ENCODE measurements around the gene SFXN3.

Gene SFXN3

GRCh38 chr10:101005361-101005760 is 25.7 kb upstream of the SFXN3 start:
- Histone ChIP-seq H4K20me1 (ENCODE audit: insufficient read depth, low read length) (no peaks in the 10 kb centered on the region), H3F3A (ENCODE audit: insufficient read depth, low read length) (no peaks in the 10 kb centered on the region), H3K79me2 (ENCODE audit: low read length) (no peaks in the 10 kb centered on the region), H3K36me3 (replicated peaks; ENCODE audit: insufficient read depth, low read length) (no peaks in the 10 kb centered on the region), H3K4me1 (ENCODE audit: low read length) (no peaks in the 10 kb centered on the region), H3K27ac (ENCODE audit: low read length) (no peak overlapping the region), H3K9me3 (replicated peaks; ENCODE audit: insufficient read depth, low read length) (no peaks in the 10 kb centered on the region), H2AFZ (ENCODE audit: low read length) (no peak overlapping the region), H3K4me2 (ENCODE audit: low read depth, low read length) (no peak overlapping the region), H3K9me2 (replicated peaks; ENCODE audit: insufficient read depth, low read length) (no peaks in the 10 kb centered on the region), H3K9ac (ENCODE audit: low read length) (no peak overlapping the region), H3K27me3 (replicated peaks; ENCODE audit: insufficient read depth, low read length) (no peaks in the 10 kb centered on the region), H3K4me3 (ENCODE audit: low read length) (no peak overlapping the region)
- no peak for TF ChIP-seq CTCF (IDR thresholded peaks at IDR 0.05; ENCODE audit: low read length)
- TF ChIP-seq EZH2 (optimal IDR thresholded peaks at IDR 0.05; ENCODE audit: low read depth, low read length): no peak
- TF ChIP-seq EZH2phosphoT487 (IDR thresholded peaks at IDR 0.05; ENCODE audit: low read length): no peak
- no peak for DNase-seq

- no peak overlapping the region for H2AFZ ChIP-seq (ENCODE audit: low read length)
- no peaks in the 10 kb centered on the region for H3K36me3 ChIP-seq (replicated peaks; ENCODE audit: insufficient read depth, low read length)
- H3K4me3 ChIP-seq (ENCODE audit: low read length): no peak overlapping the region
- H3K4me1 ChIP-seq (ENCODE audit: low read length): no peaks in the 10 kb centered on the region
- H3K27ac ChIP-seq (ENCODE audit: low read length): no peak overlapping the region
- no peak overlapping the region for H3K9ac ChIP-seq (ENCODE audit: low read length)
- DNase-seq: no peak
- H3K4me2 ChIP-seq (ENCODE audit: low read depth, low read length): no peak overlapping the region
- H3F3A ChIP-seq (ENCODE audit: insufficient read depth, low read length): no peaks in the 10 kb centered on the region
- no peaks in the 10 kb centered on the region for H3K27me3 ChIP-seq (replicated peaks; ENCODE audit: insufficient read depth, low read length)
- TF ChIP-seq EZH2 (optimal IDR thresholded peaks at IDR 0.05; ENCODE audit: low read depth, low read length) (no peak), EZH2phosphoT487 (IDR thresholded peaks at IDR 0.05; ENCODE audit: low read length) (no peak), CTCF (IDR thresholded peaks at IDR 0.05; ENCODE audit: low read length) (no peak)
- H3K9me3 ChIP-seq (replicated peaks; ENCODE audit: insufficient read depth, low read length): no peaks in the 10 kb centered on the region
- H3K9me2 ChIP-seq (replicated peaks; ENCODE audit: insufficient read depth, low read length): no peaks in the 10 kb centered on the region
- H4K20me1 ChIP-seq (ENCODE audit: insufficient read depth, low read length): no peaks in the 10 kb centered on the region
- no peaks in the 10 kb centered on the region for H3K79me2 ChIP-seq (ENCODE audit: low read length)
Observed at GRCh38 chr10:101005869-101006567, 25.0 kb upstream of the SFXN3 start.

- Histone ChIP-seq H4K20me1 (ENCODE audit: insufficient read depth, low read length) (no peaks in the 10 kb centered on the region), H3F3A (ENCODE audit: insufficient read depth, low read length) (no peaks in the 10 kb centered on the region)
Observed at GRCh38 chr10:101006593-101007098, 24.4 kb upstream of the SFXN3 start.

More at GRCh38 chr10:101006593-101007098, 24.4 kb upstream of the SFXN3 start:
- no peaks in the 10 kb centered on the region for H3K9me3 ChIP-seq (replicated peaks; ENCODE audit: insufficient read depth, low read length)
- no peaks in the 10 kb centered on the region for H3K79me2 ChIP-seq (ENCODE audit: low read length)
- H3K27ac ChIP-seq (ENCODE audit: low read length): no peak overlapping the region
- no peaks in the 10 kb centered on the region for H3K27me3 ChIP-seq (replicated peaks; ENCODE audit: insufficient read depth, low read length)
- peak; percentile 1 for DNase-seq
- no peak overlapping the region for H3K4me2 ChIP-seq (ENCODE audit: low read depth, low read length)
- H3K36me3 ChIP-seq (replicated peaks; ENCODE audit: insufficient read depth, low read length): no peaks in the 10 kb centered on the region
- TF ChIP-seq EZH2 (optimal IDR thresholded peaks at IDR 0.05; ENCODE audit: low read depth, low read length): no peak
- no peak for TF ChIP-seq CTCF (IDR thresholded peaks at IDR 0.05; ENCODE audit: low read length)
- no peak for TF ChIP-seq EZH2phosphoT487 (IDR thresholded peaks at IDR 0.05; ENCODE audit: low read length)
- no peak overlapping the region for H2AFZ ChIP-seq (ENCODE audit: low read length)
- no peak overlapping the region for H3K4me3 ChIP-seq (ENCODE audit: low read length)
- H3K9me2 ChIP-seq (replicated peaks; ENCODE audit: insufficient read depth, low read length): no peaks in the 10 kb centered on the region
- H3K4me1 ChIP-seq (ENCODE audit: low read length): no peaks in the 10 kb centered on the region
- no peak overlapping the region for H3K9ac ChIP-seq (ENCODE audit: low read length)
